Right lobe of liver (tissue), 6 donors: ENCODE measurements around the gene ABLIM3. TPM values are rescaled to one million over a fixed set of nuclear protein-coding genes. Genes with fewer than 3 reads are reported as not detected.
A peak's percentile ranks its signal among the peaks of the same experiment; 100 is the strongest.

Experiments
- ATAC-seq, 4 donors: fragments of 200-7000 bp; cut with Tn5 transposase; one replicate each; pipeline ENCODE4 v1.9.1; 2020; ENCODE audit warnings: mild to moderate bottlenecking in 4 of 4, moderate library complexity in 4 of 4
- DNase-seq, 3 donors: peaks; one replicate each; pipeline ENCODE4 v3.0.0-alpha.2; 2020
- H3K27ac ChIP-seq, 3 donors: fragments of 200-600 bp; one replicate each; pipeline ENCODE4 v1.8.0; 2022
- H3K27me3 ChIP-seq, 2 donors: fragments of 200-600 bp; one replicate each; pipeline ENCODE4 v1.8.0; 2022
- H3K36me3 ChIP-seq, 4 donors: fragments of 200-600 bp; sonication (generic) in 1 of 4; one replicate each; pipeline versions ENCODE4 v1.5.1 to v1.8.0; 2017 to 2022; ENCODE audit warnings: control low read depth in 1 of 4
- H3K4me1 ChIP-seq, 4 donors: fragments of 200-600 bp; sonication (generic) in 1 of 4; one replicate each; pipeline versions ENCODE4 v1.5.1 to v1.8.0; 2017 to 2022; ENCODE audit warnings: control low read depth in 1 of 4
- H3K4me3 ChIP-seq, 3 donors: fragments of 200-600 bp; one replicate each; pipeline ENCODE4 v1.8.0; 2022
- H3K9me3 ChIP-seq, 4 donors: fragments of 200-600 bp; sonication (generic) in 1 of 4; one replicate each; pipeline versions ENCODE4 v1.5.1 to v1.8.0; 2017 to 2022; ENCODE audit warnings: control low read depth in 1 of 4
- POLR2A ChIP-seq: fragments of 450-650 bp; IDR thresholded peaks from one replicate; pipeline ENCODE4 v1.6.1; 2017; ENCODE audit warnings: antibody characterized with exemption, mild to moderate bottlenecking
- WGBS: methylation state at CpG from one replicate; pipeline ENCODE4 v1.1.6; 2018; ENCODE audit warnings: low coverage, low lambda C conversion rate; ENCODE audit not compliant: insufficient coverage; ENCODE audit errors: missing lambda C conversion rate; 5-methylcytosine and 5-hydroxymethylcytosine counted together
- intact Hi-C, 2 donors: fragments of 100-400 bp; cut with DNase I; formaldehyde crosslinking; loops; one replicate each; pipeline versions ENCODE4 v1.11.2 to v1.14.1; 2022
- total RNA-seq, 6 experiments: library from RNA; depleted of rRNA in 2 of 6; stranded (reverse); fragments of >200 nt in 2 of 6; fragmentation: NEBNext Ultra II Directional in 3 of 6; extraction: Animal tissue kit (Norgen Biotek cat#: 25700) in 3 of 6; gene quantifications; one replicate each; pipeline versions ENCODE4 v1.1.0 to v1.2.4, GENCODE V29; 2016 to 2023
- TF ChIP-seq, protein P1 (sequence below), 4 donors: fragments of 200-600 bp in 3 of 4; fragments of 450-650 bp in 1 of 4; IDR thresholded peaks; one replicate each; pipeline versions ENCODE4 v1.5.1 to v1.8.0; 2016 to 2022; ENCODE audit warnings: antibody characterized with exemption in 4 of 4, mild to moderate bottlenecking in 2 of 4
- donor health status: DM: no; HTN: yes; CAD: no.
- donor health status: DM: no; HTN: no; CAD: no.
- donor health status: DM: no; HTN: no; CAD: no.
- donor health status: DM: no; HTN: yes; CAD: no.
- donor health status: DM: no; HTN: yes; CAD: no.

The ABLIM3 gene
- total RNA-seq, 6 experiments from 2014 or later, result 85.8 to 180 (median 125) TPM

DNA sequence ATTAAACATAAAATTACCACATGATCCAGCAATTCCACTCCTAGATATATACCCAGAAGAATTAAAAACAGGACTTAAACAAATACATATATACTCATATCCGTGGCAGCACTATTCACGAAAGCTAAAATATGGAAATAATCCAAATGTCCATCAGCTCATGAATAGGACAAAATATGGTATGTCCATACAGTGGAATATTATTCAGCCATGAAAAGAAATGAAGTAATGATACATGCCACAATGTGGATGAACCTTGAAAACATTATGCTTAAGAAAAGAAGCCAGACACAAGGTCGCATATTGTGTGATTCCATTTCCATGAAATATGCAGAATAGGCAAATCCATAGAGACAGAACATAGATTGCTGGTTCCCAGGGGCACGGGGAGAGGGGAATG, 105.6 kb downstream of the ABLIM3 start:
- TF ChIP-seq POLR2A, result no peak
- TF ChIP-seq, protein P1, sequence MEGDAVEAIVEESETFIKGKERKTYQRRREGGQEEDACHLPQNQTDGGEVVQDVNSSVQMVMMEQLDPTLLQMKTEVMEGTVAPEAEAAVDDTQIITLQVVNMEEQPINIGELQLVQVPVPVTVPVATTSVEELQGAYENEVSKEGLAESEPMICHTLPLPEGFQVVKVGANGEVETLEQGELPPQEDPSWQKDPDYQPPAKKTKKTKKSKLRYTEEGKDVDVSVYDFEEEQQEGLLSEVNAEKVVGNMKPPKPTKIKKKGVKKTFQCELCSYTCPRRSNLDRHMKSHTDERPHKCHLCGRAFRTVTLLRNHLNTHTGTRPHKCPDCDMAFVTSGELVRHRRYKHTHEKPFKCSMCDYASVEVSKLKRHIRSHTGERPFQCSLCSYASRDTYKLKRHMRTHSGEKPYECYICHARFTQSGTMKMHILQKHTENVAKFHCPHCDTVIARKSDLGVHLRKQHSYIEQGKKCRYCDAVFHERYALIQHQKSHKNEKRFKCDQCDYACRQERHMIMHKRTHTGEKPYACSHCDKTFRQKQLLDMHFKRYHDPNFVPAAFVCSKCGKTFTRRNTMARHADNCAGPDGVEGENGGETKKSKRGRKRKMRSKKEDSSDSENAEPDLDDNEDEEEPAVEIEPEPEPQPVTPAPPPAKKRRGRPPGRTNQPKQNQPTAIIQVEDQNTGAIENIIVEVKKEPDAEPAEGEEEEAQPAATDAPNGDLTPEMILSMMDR (IDR thresholded peaks at IDR 0.05), result no peak
- DNase-seq (no peak), ATAC-seq (no peak)
- Histone ChIP-seq H3K27ac (no peak overlapping the region), H3K36me3 (peaks cover 0 to 87% (median 40%) of the 10 kb centered on the region in 4 donors), H3K9me3 (no peaks in the 10 kb centered on the region), H3K27me3 (no peaks in the 10 kb centered on the region), H3K4me3 (no peak overlapping the region), H3K4me1 (no peaks in the 10 kb centered on the region)
- intact Hi-C loops, result no loop called here
- WGBS, result 87% methylated on average over 4 of the region's 4 CpGs

DNA sequence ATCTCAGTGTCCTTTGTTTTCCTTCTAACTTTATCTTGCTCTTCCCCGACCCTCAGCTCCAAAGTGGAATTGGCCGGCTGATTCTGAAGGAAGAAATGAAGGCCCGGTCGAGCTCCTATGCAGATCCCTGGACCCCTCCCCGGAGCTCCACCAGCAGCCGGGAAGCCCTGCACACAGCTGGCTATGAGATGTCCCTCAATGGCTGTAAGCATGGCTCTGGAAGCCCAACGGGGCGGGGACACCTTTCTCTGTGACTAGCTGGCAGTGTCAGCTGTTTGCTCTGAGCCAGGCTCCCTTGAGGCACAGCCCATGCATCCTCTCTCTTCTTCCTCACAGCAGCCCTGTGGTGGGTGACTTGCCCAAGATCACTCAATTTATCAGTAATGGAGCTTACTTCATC, 106.4 kb downstream of the ABLIM3 start:
- TF ChIP-seq, protein P1 (IDR thresholded peaks at IDR 0.05), result no peak
- TF ChIP-seq POLR2A, result no peak
- no peaks in the 10 kb centered on the region for H3K27me3 ChIP-seq
- no peak overlapping the region for H3K4me3 ChIP-seq
- intact Hi-C loops, result no loop called here
- H3K9me3 ChIP-seq, result no peaks in the 10 kb centered on the region
- ATAC-seq, result no peak
- no peaks in the 10 kb centered on the region for H3K4me1 ChIP-seq
- no peak for DNase-seq
- H3K27ac ChIP-seq, result no peak overlapping the region
- 80% methylated on average over 2 of the region's 8 CpGs for WGBS
- peaks cover 0 to 89% (median 42%) of the 10 kb centered on the region in 4 donors for H3K36me3 ChIP-seq

DNA sequence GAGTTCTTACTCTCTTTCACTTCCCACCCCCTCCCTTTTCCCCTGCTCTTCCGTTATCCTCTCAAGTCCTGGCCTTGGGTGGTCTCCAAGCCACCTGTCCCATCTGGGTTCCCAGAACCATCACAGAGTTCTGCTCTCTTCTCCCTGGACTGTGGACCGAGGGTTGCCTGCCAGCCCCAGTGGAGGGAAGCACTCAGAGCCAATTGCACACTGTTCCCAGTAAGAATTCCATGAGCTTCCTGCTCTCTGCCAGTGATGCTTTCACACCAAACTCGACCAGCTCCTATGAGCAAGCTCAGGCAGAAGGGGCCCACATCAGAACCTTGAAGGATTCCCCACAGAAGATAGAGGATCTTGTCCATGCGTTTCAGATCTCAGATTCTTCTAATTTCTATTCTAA, 110.3 kb downstream of the ABLIM3 start:
- no peaks in the 10 kb centered on the region for H3K4me1 ChIP-seq
- ATAC-seq (no peak), DNase-seq (no peak)
- H3K36me3 ChIP-seq, result peaks cover 0 to 74% (median 42%) of the 10 kb centered on the region in 4 donors
- intact Hi-C loops, result no loop called here
- WGBS, result 92% methylated on average over 3 of the region's 4 CpGs
- H3K4me3 ChIP-seq, result no peak overlapping the region
- H3K27me3 ChIP-seq, result no peaks in the 10 kb centered on the region
- no peak overlapping the region for H3K27ac ChIP-seq
- H3K9me3 ChIP-seq, result no peaks in the 10 kb centered on the region
- no peak for TF ChIP-seq POLR2A
- TF ChIP-seq, protein P1 (IDR thresholded peaks at IDR 0.05), result no peak

DNA sequence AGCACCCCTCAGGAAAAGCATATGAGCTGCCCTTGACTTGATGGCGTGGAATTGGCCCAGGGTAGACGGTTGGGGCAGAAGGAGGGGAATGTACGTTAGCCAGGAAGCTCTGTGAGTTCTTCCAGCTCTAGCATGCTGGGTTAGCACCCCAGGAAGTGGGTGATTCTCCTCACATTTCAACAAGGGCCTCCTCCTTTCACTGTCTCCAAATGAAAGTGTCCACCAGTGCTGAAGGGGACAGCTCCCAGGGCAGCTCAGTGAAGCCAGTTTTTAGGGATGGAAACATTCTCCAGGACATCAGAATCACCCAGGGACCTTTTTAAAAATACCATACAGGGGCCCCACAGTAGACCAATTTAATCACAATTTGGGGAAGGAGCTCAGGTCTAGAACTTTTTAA, 113.2 kb downstream of the ABLIM3 start:
- TF ChIP-seq POLR2A, result no peak
- H3K36me3 ChIP-seq, result peaks cover 0 to 45% (median 26%) of the 10 kb centered on the region in 4 donors
- no peaks in the 10 kb centered on the region for H3K4me1 ChIP-seq
- 40% methylated on average over 1 of the region's 3 CpGs for WGBS
- no peak overlapping the region for H3K27ac ChIP-seq
- no peaks in the 10 kb centered on the region for H3K9me3 ChIP-seq
- intact Hi-C loops, result no loop called here
- H3K4me3 ChIP-seq, result no peak overlapping the region
- DNase-seq (no peak), ATAC-seq (peak in 1 of 4 donors; percentile 5)
- no peaks in the 10 kb centered on the region for H3K27me3 ChIP-seq

DNA sequence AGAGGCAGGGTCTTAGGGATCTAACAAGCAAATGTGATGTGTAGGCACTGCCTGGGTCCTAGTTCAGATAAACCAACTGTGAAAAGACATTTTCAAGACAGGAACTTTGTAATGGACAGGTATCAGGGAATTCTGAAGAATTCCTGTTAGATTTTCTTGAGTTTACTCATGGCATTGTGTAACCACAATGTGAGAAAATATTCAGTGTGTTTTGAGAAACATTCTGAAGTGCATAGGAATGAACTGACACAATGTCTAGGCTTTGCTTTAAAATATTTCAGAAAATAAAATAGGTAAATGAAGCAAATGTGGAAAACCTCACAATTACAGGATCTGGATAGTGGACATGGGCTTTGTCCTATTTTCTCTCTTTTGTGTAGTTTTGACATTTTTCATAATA, 115.2 kb downstream of the ABLIM3 start:
- Histone ChIP-seq H3K36me3 (peaks cover 0 to 25% (median 12%) of the 10 kb centered on the region in 4 donors), H3K27me3 (no peaks in the 10 kb centered on the region), H3K9me3 (no peaks in the 10 kb centered on the region), H3K4me1 (no peaks in the 10 kb centered on the region), H3K4me3 (no peak overlapping the region), H3K27ac (no peak overlapping the region)
- no peak for DNase-seq
- intact Hi-C loops, result no loop called here
- no peak for TF ChIP-seq POLR2A
- TF ChIP-seq, protein P1 (IDR thresholded peaks at IDR 0.05), result no peak
- ATAC-seq, result no peak
